Stimulated activated CD4-positive, alpha-beta T cell treated with anti-CD3 and anti-CD28 coated beads, Interleukin-4, amount 100 ng/mL, for 4 hours (primary cell): ENCODE results near the gene XPR1.

Experiments used
- DNase-seq, 2 experiments: peaks; one replicate each; pipeline ENCODE4 v3.0.0-alpha.2; 2020

Gene XPR1

GRCh38 chr1:180631766-180632325, at the start of gene XPR1:
XPR1 (plus strand) TSS chr1:180632022; CDS start chr1:180632202, 180 bp downstream.
- DNase-seq = peak; percentile 97 to 98

DNA sequence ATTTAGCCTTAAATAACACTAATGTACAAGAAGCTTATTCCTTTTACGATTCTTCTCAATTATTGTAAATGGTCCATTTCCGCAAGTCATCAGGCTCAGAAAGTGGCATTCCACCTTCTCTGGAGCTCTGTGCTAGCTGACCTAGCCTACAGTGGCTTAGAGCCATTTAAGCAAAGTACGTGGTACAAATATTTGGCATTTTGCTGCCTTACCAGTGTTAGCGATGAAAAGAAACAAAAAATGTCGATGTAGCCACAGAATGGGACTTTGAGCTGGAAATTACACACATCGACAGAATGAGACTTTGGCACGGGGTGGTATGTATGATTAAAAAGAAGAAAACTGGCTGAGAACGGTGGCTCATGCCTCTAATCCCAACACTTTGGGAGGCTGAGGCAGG, 47.0 kb upstream of the XPR1 start:
- no peak for DNase-seq

DNA sequence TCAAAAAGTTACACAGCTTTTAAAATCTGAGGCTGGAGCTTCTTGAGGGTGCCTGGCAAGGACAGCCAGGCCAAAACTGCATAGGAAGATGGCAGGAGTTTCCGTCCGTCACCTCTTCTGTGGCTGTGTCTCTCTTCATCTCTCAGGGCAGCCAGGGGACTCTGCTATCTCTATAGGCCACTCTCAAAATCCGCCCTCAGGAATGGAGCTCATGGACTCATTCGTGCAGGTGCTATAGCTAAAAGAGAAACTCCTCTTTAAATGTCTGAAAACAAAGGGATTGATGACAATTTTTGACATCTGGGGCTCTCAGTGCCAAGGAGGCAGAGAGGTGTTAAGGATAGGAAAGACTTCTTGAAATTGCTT, 45.8 kb upstream of the XPR1 start:
- no peak for DNase-seq

GRCh38 chr1:180586671-180587155, 45.1 kb upstream of the XPR1 start:
- DNase-seq = no peak

DNA sequence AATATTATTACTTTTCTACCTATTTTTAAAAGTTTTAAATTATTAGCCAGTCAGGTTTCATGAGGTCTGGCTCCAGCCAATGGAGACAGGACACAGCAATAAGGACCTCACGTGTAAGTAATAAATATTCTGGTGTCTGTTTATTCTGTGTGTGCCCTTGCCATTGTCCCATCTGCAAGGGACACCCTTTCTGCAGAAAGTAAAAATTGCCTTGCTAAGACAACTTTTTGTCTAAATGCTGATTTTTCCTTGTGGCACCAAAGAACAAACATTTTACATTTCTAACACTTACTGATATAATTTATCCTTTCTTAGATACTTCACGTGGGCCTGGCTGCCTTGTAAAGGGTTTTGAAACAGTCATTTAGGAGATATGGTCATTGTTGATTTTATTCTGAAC, 43.7 kb upstream of the XPR1 start:
- no peak for DNase-seq

- DNase-seq = no peak
Observed at GRCh38 chr1:180590889-180591288, 40.9 kb upstream of the XPR1 start.

DNA sequence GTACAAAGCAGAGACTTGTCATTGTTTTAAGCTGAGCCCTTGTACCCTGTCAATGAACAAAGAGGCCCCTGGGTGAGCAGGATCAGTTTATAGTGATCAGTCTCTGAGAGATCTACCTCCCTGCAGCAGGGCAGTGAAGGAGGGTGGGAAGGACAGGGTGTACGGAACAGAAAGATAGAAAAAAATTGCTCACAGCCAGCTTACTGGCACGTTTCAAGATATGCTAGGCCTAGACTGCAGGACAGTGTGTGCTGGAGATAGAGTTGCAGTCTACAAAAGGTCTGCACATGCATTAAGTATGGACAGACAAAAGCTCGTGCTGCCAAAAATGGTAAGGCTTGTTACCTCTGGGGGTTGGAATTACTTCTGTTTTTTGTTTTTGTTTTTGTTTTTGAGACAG, 38.4 kb upstream of the XPR1 start:
- no peak for DNase-seq

DNA sequence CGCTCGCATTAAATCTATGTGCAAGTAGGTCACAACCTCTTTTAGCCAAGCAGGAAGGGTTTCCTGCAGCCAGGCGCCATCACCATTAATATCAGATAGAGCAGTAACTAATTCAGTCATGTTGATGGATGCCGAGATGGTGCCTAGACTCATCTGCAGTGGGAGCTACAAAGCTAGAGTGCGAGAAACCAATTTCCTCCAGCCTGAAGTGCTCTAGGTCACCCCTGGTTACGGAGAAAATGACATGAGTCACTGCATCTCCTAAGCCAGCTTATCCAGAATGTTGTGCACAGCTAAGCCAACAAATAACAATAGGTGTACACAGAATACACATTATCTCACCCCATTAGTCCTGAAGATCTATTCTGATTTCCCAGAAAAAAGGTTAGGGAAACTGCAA, 37.1 kb upstream of the XPR1 start:
- DNase-seq = no peak

DNA sequence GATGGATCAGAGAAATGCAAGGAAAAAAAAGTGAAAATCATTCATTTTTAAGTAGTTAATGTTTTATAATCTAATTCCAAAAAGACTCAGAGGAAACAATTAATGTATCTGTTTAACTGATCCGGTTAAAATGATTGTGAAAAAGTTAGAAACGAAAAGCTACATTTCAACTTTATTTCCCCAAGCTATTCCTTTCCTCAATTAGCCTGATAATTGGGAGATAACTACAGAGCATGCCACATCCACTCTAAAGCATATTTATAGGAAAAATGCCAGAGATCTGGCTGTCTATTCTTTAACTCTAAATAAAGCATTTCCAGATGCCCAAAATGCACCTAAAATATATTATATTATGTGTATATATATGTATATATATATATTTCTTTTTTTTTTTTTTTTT, 35.9 kb upstream of the XPR1 start:
- DNase-seq = no peak

DNA sequence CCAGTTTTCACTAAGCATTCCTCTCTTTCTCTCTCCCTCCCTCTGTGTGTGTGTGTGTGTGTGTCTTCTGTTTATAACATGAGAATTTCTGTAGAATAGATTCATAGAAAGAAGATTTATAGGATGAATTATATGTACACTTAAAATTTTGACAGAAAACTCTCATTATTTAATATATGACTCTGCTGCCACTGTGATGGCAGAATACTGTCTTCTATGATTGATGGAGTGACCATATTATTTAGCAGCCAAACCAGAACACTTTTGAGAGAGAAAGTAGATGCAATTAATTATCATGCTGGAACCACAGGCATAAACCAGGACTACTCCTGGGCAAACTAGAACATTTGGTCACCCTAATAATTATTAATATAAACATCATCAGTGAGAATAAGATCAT, 34.3 kb upstream of the XPR1 start:
- DNase-seq = no peak

GRCh38 chr1:180598333-180598974, 33.4 kb upstream of the XPR1 start:
- no peak for DNase-seq

GRCh38 chr1:180600343-180600742, 31.5 kb upstream of the XPR1 start:
- no peak for DNase-seq

DNA sequence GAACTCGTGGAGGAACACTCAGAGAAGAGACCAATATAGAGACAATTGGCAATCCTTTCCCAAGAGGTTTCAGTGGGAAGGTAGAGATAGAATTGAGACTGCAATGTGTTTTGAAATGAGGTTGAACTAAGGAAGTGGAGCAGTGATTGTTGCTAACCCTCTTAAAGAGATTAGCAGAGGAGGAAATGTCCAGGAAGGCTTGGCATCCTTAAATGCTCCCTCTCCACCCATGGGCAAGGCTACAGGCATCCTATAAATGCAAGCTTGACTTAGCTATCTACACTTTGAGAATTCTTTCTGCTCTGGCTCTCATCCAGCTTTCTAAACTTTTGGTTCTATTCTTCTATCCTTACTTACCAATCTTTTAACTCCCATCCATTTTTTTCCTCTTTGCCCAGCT, 30.3 kb upstream of the XPR1 start:
- DNase-seq = no peak

DNA sequence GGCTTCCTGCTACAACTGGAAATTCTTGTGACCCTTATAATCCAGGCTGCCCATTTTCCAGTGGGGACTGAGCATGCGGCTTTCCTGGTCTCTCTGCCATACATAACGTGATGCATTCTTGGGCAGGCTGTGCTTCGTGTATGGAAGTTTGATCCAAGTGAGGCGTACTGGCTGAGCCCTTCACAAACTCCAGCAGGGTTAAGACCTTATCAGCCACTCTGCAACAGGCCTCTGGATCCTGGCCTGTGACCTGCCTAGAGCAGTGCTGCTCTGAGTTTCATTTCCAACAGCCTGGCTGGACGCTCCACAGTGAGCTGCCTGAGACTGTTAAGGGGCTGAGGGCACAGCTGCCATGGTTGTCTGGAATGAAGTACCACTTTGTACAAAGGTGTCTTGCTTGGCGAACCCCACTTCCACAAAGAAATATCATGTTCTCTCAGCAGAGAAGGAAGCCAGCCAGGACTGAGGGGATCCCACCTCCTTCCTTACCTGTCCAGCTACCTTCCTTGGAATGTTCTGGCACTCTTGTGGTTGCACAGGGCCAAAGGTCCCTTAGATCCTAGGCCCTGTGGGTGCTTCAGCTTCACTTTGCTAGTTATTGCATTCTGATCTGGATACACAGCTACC, 28.5 kb upstream of the XPR1 start:
- no peak for DNase-seq

DNA sequence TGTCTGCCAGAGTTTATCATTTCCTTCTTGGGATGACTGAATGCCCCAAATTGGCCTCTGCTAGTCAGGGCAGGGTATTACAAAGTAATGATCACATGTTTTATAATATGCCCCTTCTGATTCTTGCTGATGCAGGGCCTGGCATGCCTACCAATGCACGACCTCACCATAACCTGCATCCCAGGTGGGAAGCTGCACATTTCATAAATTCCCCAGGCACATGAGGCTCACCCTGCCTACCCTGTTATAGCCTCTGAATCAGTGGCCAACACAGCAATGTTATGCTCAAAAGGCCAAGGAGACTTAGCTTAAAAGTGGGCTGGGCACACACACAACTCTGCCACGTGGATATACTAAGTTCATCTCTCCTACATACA, 28.0 kb upstream of the XPR1 start:
- DNase-seq = no peak

- DNase-seq = no peak
Observed at GRCh38 chr1:180606155-180606554, 25.7 kb upstream of the XPR1 start.

- no peak for DNase-seq
Observed at GRCh38 chr1:180609643-180610555, 21.9 kb upstream of the XPR1 start.

DNA sequence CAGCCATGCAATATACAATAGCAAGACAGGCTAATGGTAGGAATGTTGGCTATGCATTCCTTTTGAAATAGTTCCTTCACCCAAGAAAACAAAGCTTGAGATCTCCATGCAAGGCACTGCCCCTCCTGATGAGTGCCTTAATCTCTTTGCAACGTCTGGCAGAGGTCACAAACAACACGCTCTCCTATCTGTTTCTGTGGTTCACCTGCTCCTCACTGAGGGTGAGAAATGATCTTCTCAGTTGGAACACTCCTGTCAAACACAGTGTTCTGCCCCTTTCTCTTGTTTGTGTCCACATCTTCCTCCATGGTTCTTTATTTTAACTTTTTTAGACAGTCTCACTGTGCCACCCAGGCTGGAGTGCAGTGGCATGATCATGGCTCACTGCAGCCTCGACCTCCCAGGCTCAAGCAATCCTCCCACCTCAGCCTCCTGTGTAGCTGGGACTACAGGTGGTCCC, 21.2 kb upstream of the XPR1 start:
- no peak for DNase-seq

- no peak for DNase-seq
Observed at GRCh38 chr1:180611016-180611930, 20.5 kb upstream of the XPR1 start.

GRCh38 chr1:180612632-180613031, 19.2 kb upstream of the XPR1 start:
- DNase-seq = no peak

- DNase-seq = no peak
Observed at GRCh38 chr1:180614730-180615129, 17.1 kb upstream of the XPR1 start.
